HCT116 (cell line): Measurements from ENCODE around the gene CTBP2. TPM values are rescaled to one million over a fixed set of nuclear protein-coding genes. Genes with fewer than 3 reads are reported as not detected.

Experiments
- ATAC-seq: fragments of 200-7000 bp; cut with Tn5 transposase; 2 replicates; pipeline ENCODE4 v1.9.1; 2020; ENCODE audit warnings: mild to moderate bottlenecking, moderate library complexity
- BruUV-seq: library from RNA; stranded (reverse); fragments of 400-500 nt; replicated peaks from 2 replicates; lab custom pipeline; 2021; lab: Mats Ljungman, UMichigan
- CTCF ChIA-PET: fragments of 300-600 bp; sonication (Branson Sonifier 250); formaldehyde crosslinking; loops from one replicate; lab custom pipeline; 2021; ENCODE audit warnings: antibody characterized with exemption; lab: Charles Lee
- POLR2A ChIA-PET: fragments of 300-600, 350-600 bp; sonication (Branson Sonifier 250); formaldehyde crosslinking; loops from one replicate; lab custom pipeline; 2021; ENCODE audit warnings: antibody characterized with exemption; lab: Charles Lee
- RAD21 ChIA-PET, 2 experiments: fragments of 300-600 bp; sonication (Branson Sonifier 250); formaldehyde crosslinking; loops; one replicate each; lab custom pipeline; 2023; ENCODE audit warnings: low total read pairs in 2 of 2; ENCODE audit not compliant: uncharacterized antibody in 2 of 2, unreplicated experiment in 2 of 2, low non-redundant PET in 1 of 2; lab: Charles Lee
- DNase-seq: peaks from one replicate; pipeline ENCODE4 v3.0.0-alpha.2; 2010; ENCODE audit warnings: low read depth, low spot score
- H2AFZ ChIP-seq: fragments of 200-600 bp; shearing (Covaris generic), sonication (generic); 2 replicates; pipeline ENCODE4 v1.6.1; 2017; ENCODE audit warnings: low read depth, mixed run types, mixed read lengths, antibody characterized with exemption, low read length; ENCODE audit not compliant: poor library complexity, severe bottlenecking
- H3K27ac ChIP-seq: 2 replicates; pipeline ENCODE4 v1.5.1; 2012; ENCODE audit warnings: low read depth, low read length
- H3K27me3 ChIP-seq: fragments of 200-600 bp; sonication (generic); 2 replicates; pipeline ENCODE4 v1.6.1; 2016; ENCODE audit warnings: mixed run types, low read length, mixed read lengths; ENCODE audit not compliant: insufficient read depth
- H3K36me3 ChIP-seq, 2 experiments: fragments of 200-500 bp in 1 of 2; fragments of 200-600 bp in 1 of 2; sonication (Bioruptor generic) in 1 of 2; sonication (generic) in 1 of 2; 2 replicates each; pipeline versions ENCODE4 v1.5.1 to v1.6.1; 2014 to 2016; ENCODE audit warnings: low read length in 2 of 2, inconsistent platforms in 1 of 2, mixed read lengths in 1 of 2, mixed run types in 1 of 2; ENCODE audit not compliant: insufficient read depth in 2 of 2, control insufficient read depth in 1 of 2
- H3K4me1 ChIP-seq, 2 experiments: fragments of 200-600 bp in 1 of 2; sonication (generic) in 1 of 2; 2 replicates each; pipeline versions ENCODE4 v1.5.1 to v1.6.1; 2012 to 2017; ENCODE audit warnings: low read length in 2 of 2, inconsistent platforms in 1 of 2, mild to moderate bottlenecking in 1 of 2, mixed read lengths in 1 of 2, mixed run types in 1 of 2, moderate library complexity in 1 of 2; ENCODE audit not compliant: insufficient read depth in 2 of 2, control insufficient read depth in 1 of 2
- H3K4me2 ChIP-seq: fragments of 200-600 bp; sonication (generic); 2 replicates; pipeline ENCODE4 v1.6.1; 2017; ENCODE audit warnings: mixed run types, low read length, mixed read lengths
- H3K4me3 ChIP-seq, 2 experiments: fragments of 200-600 bp in 1 of 2; sonication (generic) in 1 of 2; replicated peaks in 1 of 2; 2 replicates each; pipeline ENCODE4 v1.5.1; 2011 to 2016; ENCODE audit warnings: low read length in 2 of 2, control low read depth in 1 of 2, low read depth in 1 of 2, mild to moderate bottlenecking in 1 of 2, mixed read lengths in 1 of 2, mixed run types in 1 of 2
- H3K79me2 ChIP-seq: fragments of 200-600 bp; sonication (generic); 2 replicates; pipeline ENCODE4 v1.6.1; 2017; ENCODE audit warnings: mild to moderate bottlenecking, mixed run types, low read length, moderate library complexity, mixed read lengths; ENCODE audit not compliant: insufficient read depth
- H3K9ac ChIP-seq: fragments of 200-600 bp; sonication (generic); 2 replicates; pipeline ENCODE4 v1.6.1; 2016; ENCODE audit warnings: low read length, mixed read lengths
- H3K9me2 ChIP-seq: fragments of 200-600 bp; sonication (generic), shearing (Covaris generic); 2 replicates; pipeline ENCODE4 v1.6.1; 2017; ENCODE audit warnings: mixed run types, mild to moderate bottlenecking, moderate library complexity; ENCODE audit not compliant: insufficient read depth
- H3K9me3 ChIP-seq, 2 experiments: fragments of 200-500 bp in 1 of 2; fragments of 200-600 bp in 1 of 2; sonication (Bioruptor generic) in 1 of 2; sonication (generic) in 1 of 2; 2 replicates each; pipeline ENCODE4 v1.6.1; 2014 to 2017; ENCODE audit warnings: low read length in 2 of 2, mixed read lengths in 2 of 2, inconsistent platforms in 1 of 2, low read depth in 1 of 2, mild to moderate bottlenecking in 1 of 2, mixed run types in 1 of 2, moderate library complexity in 1 of 2; ENCODE audit not compliant: control insufficient read depth in 1 of 2, insufficient read depth in 1 of 2
- H4K20me1 ChIP-seq: fragments of 200-600 bp; sonication (generic), shearing (Covaris generic); 2 replicates; pipeline ENCODE4 v1.6.1; 2017; ENCODE audit warnings: mixed run types, mild to moderate bottlenecking, moderate library complexity; ENCODE audit not compliant: insufficient read depth
- CBX3 ChIP-seq: IDR thresholded peaks from 2 replicates; pipeline ENCODE4 v1.6.1; 2012; ENCODE audit warnings: low read depth
- CEBPB ChIP-seq: IDR thresholded peaks from 2 replicates; pipeline ENCODE4 v1.6.1; 2012; ENCODE audit warnings: low read depth
- ELF1 ChIP-seq: IDR thresholded peaks from 2 replicates; pipeline ENCODE4 v1.6.1; 2012; ENCODE audit warnings: low read depth, borderline replicate concordance
- EZH2 ChIP-seq: fragments of 200-600 bp; sonication (generic); IDR thresholded peaks from 2 replicates; pipeline ENCODE4 v1.6.1; 2017; ENCODE audit warnings: antibody characterized with exemption, mixed run types
- EZH2phosphoT487 ChIP-seq: fragments of 200-600 bp; IDR thresholded peaks from 2 replicates; pipeline ENCODE4 v1.6.1; 2018; ENCODE audit warnings: antibody characterized with exemption, borderline replicate concordance
- JUND ChIP-seq: IDR thresholded peaks from 2 replicates; pipeline ENCODE4 v1.6.1; 2012
- SRF ChIP-seq: IDR thresholded peaks from 2 replicates; pipeline ENCODE4 v1.6.1; 2012; ENCODE audit warnings: low read depth
- TCF7L2 ChIP-seq: IDR thresholded peaks from 2 replicates; pipeline ENCODE4 v1.7.0; 2011; ENCODE audit warnings: borderline replicate concordance, inconsistent platforms; ENCODE audit not compliant: insufficient read depth, insufficient read length; ENCODE audit errors: extremely low read depth
- YY1 ChIP-seq: IDR thresholded peaks from 2 replicates; pipeline ENCODE4 v1.6.1; 2011; ENCODE audit warnings: low read length, low read depth, moderate library complexity, mild to moderate bottlenecking; ENCODE audit not compliant: insufficient replicate concordance; ENCODE audit errors: extremely low read depth
- ZFX ChIP-seq: fragments of 450-650 bp; IDR thresholded peaks from 2 replicates; pipeline ENCODE4 v1.6.1; 2017
- ZNF274 ChIP-seq: fragments of 200-500 bp; sonication (Bioruptor generic); IDR thresholded peaks from 2 replicates; pipeline ENCODE4 v1.6.1; 2014; ENCODE audit warnings: mild to moderate bottlenecking, low read depth, low read length, inconsistent platforms
- intact Hi-C: fragments of 100-400 bp; cut with micrococcal nuclease; formaldehyde crosslinking; loops from 2 replicates; pipeline ENCODE4 v1.10.0; 2022
- total RNA-seq: library from RNA; stranded (reverse); gene quantifications from one replicate; pipeline ENCODE4 v1.2.1, GENCODE V29; 2021; ENCODE audit not compliant: unreplicated experiment
- TF ChIP-seq, protein P1 (sequence below): IDR thresholded peaks from 2 replicates; pipeline ENCODE4 v1.6.1; 2012; ENCODE audit warnings: low read depth
- TF ChIP-seq, protein P2 (sequence below): IDR thresholded peaks from 2 replicates; pipeline ENCODE4 v1.6.1; 2011; ENCODE audit warnings: mild to moderate bottlenecking, low read length, moderate library complexity; ENCODE audit not compliant: insufficient replicate concordance; ENCODE audit errors: extremely low read depth
- TF ChIP-seq, protein P3 (sequence below): IDR thresholded peaks from 2 replicates; pipeline ENCODE4 v1.6.1; 2012

Gene CTBP2
- total RNA-seq, 1 experiment from 2014 or later, result 144 TPM

DNA sequence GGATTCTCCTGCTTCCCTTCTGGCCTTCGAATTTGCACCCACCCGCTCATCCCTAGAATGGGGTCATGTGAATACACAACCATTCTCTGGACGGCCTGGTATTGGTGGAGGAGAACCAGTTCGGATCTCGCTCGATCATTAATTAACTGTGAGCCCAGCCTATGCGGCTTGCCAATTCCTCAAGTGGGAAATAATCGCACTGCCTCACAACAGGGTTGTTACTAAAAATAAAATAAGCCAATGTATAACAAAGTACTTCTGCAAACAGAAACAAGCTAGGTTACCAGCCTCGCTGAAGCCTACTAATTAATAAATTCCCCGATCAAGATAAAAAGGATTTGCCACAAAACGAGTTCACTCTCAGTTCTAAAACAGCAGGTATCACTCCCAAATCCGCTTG is 16.2 kb downstream of the CTBP2 start:
- BruUV-seq, result no TSS peak
- no peak for ATAC-seq
- peaks cover 37 to 55% of the 10 kb centered on the region in 2 experiments for H3K4me1 ChIP-seq
- peaks cover 100% of the 10 kb centered on the region for H3K79me2 ChIP-seq
- H3K36me3 ChIP-seq, result no peaks in the 10 kb centered on the region; a peak in 1 of 4 replicates
- TF ChIP-seq EZH2 (no peak), CBX3 (no peak), ELF1 (no peak), CEBPB (no peak), SRF (no peak), EZH2phosphoT487 (no peak), YY1 (no peak), JUND (no peak), TCF7L2 (no peak), ZNF274 (no peak), ZFX (no peak)
- TF ChIP-seq, protein P1, sequence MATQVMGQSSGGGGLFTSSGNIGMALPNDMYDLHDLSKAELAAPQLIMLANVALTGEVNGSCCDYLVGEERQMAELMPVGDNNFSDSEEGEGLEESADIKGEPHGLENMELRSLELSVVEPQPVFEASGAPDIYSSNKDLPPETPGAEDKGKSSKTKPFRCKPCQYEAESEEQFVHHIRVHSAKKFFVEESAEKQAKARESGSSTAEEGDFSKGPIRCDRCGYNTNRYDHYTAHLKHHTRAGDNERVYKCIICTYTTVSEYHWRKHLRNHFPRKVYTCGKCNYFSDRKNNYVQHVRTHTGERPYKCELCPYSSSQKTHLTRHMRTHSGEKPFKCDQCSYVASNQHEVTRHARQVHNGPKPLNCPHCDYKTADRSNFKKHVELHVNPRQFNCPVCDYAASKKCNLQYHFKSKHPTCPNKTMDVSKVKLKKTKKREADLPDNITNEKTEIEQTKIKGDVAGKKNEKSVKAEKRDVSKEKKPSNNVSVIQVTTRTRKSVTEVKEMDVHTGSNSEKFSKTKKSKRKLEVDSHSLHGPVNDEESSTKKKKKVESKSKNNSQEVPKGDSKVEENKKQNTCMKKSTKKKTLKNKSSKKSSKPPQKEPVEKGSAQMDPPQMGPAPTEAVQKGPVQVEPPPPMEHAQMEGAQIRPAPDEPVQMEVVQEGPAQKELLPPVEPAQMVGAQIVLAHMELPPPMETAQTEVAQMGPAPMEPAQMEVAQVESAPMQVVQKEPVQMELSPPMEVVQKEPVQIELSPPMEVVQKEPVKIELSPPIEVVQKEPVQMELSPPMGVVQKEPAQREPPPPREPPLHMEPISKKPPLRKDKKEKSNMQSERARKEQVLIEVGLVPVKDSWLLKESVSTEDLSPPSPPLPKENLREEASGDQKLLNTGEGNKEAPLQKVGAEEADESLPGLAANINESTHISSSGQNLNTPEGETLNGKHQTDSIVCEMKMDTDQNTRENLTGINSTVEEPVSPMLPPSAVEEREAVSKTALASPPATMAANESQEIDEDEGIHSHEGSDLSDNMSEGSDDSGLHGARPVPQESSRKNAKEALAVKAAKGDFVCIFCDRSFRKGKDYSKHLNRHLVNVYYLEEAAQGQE, result no peak
- TF ChIP-seq, protein P2, sequence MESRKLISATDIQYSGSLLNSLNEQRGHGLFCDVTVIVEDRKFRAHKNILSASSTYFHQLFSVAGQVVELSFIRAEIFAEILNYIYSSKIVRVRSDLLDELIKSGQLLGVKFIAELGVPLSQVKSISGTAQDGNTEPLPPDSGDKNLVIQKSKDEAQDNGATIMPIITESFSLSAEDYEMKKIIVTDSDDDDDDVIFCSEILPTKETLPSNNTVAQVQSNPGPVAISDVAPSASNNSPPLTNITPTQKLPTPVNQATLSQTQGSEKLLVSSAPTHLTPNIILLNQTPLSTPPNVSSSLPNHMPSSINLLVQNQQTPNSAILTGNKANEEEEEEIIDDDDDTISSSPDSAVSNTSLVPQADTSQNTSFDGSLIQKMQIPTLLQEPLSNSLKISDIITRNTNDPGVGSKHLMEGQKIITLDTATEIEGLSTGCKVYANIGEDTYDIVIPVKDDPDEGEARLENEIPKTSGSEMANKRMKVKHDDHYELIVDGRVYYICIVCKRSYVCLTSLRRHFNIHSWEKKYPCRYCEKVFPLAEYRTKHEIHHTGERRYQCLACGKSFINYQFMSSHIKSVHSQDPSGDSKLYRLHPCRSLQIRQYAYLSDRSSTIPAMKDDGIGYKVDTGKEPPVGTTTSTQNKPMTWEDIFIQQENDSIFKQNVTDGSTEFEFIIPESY, result no peak
- TF ChIP-seq, protein P3, sequence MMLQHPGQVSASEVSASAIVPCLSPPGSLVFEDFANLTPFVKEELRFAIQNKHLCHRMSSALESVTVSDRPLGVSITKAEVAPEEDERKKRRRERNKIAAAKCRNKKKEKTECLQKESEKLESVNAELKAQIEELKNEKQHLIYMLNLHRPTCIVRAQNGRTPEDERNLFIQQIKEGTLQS, result no peak
- TF ChIP-seq, all 23 proteins: peak for 0
- RAD21 ChIA-PET, result no interaction called here
- H3K9me3 ChIP-seq, result no peaks in the 10 kb centered on the region
- POLR2A ChIA-PET, result no interaction called here
- no peak for DNase-seq
- H3K27ac ChIP-seq, result no peak overlapping the region
- no peak overlapping the region for H3K4me3 ChIP-seq
- no peaks in the 10 kb centered on the region for H3K27me3 ChIP-seq
- no peak overlapping the region for H3K4me2 ChIP-seq
- 0 out of 2 replicates have a peak overlapping the region, but pooled peaks have one; percentile 3 for H3K9ac ChIP-seq
- intact Hi-C loops, result no loop called here
- CTCF ChIA-PET, result no interaction called here
- H3K9me2 ChIP-seq, result no peaks in the 10 kb centered on the region
- peaks cover 17% of the 10 kb centered on the region; the same call in 1 of the 2 replicates for H4K20me1 ChIP-seq
- no peak overlapping the region for H2AFZ ChIP-seq
